GM18508 (cell line): Measurements from ENCODE around the gene ST8SIA4.
"Not testable (repeated sequence)": the region's sequence is repeated elsewhere in the genome, so short reads cannot be mapped to it uniquely, and the experiment has no call there.

ENCODE experiments used
- ATAC-seq: cut with Tn5 transposase; IDR thresholded peaks from one replicate; pipeline ENCODE4 v1.9.1; 2021; ENCODE audit warnings: moderate number of reproducible peaks; ENCODE audit not compliant: insufficient read depth, unreplicated experiment

The ST8SIA4 gene

GRCh38 chr5:100789694-100790093, 113.4 kb downstream of the ST8SIA4 start:
- no peak for ATAC-seq

- peak; percentile 31 for ATAC-seq
Measured at GRCh38 chr5:100788417-100788816, 114.7 kb downstream of the ST8SIA4 start.

- ATAC-seq = peak; percentile 56
Measured at GRCh38 chr5:100787648-100788047, 115.4 kb downstream of the ST8SIA4 start.

- ATAC-seq = not testable (repeated sequence)
Measured at GRCh38 chr5:100785536-100785935, 117.5 kb downstream of the ST8SIA4 start.

- ATAC-seq = peak; percentile 62
Measured at GRCh38 chr5:100780376-100780870, 122.7 kb downstream of the ST8SIA4 start.

- ATAC-seq = peak; percentile 9
Measured at GRCh38 chr5:100779669-100780375, 123.3 kb downstream of the ST8SIA4 start.

GRCh38 chr5:100777680-100778300, 125.3 kb downstream of the ST8SIA4 start:
- ATAC-seq = peak; percentile 65

- ATAC-seq = no peak
Measured at GRCh38 chr5:100775533-100775855, 127.6 kb downstream of the ST8SIA4 start.

- no peak for ATAC-seq
Measured at GRCh38 chr5:100772548-100772947, 130.5 kb downstream of the ST8SIA4 start.

GRCh38 chr5:100772006-100772405, 131.1 kb downstream of the ST8SIA4 start:
- no peak for ATAC-seq

GRCh38 chr5:100771181-100771580, 131.9 kb downstream of the ST8SIA4 start:
- ATAC-seq = no peak

- ATAC-seq = no peak
Measured at GRCh38 chr5:100768221-100768620, 134.9 kb downstream of the ST8SIA4 start.

GRCh38 chr5:100762995-100763394, 140.1 kb downstream of the ST8SIA4 start:
- no peak for ATAC-seq

- ATAC-seq = no peak
Measured at GRCh38 chr5:100762108-100762507, 141.0 kb downstream of the ST8SIA4 start.

- ATAC-seq = no peak
Measured at GRCh38 chr5:100761192-100761591, 141.9 kb downstream of the ST8SIA4 start.

GRCh38 chr5:100760688-100761087, 142.4 kb downstream of the ST8SIA4 start:
- no peak for ATAC-seq

- ATAC-seq = no peak
Measured at GRCh38 chr5:100758780-100759179, 144.3 kb downstream of the ST8SIA4 start.

GRCh38 chr5:100758306-100758705, 144.8 kb downstream of the ST8SIA4 start:
- ATAC-seq = no peak

- ATAC-seq = no peak
Measured at GRCh38 chr5:100757618-100758017, 145.5 kb downstream of the ST8SIA4 start.
